HG02970 (cell line): Measurements from ENCODE around the gene ATP6V1F.

Experiments used
- ATAC-seq: cut with Tn5 transposase; IDR thresholded peaks from one replicate; pipeline ENCODE4 v1.9.1; 2021; ENCODE audit warnings: mild to moderate bottlenecking, moderate library complexity, moderate number of reproducible peaks; ENCODE audit not compliant: unreplicated experiment, low FRiP score

Gene ATP6V1F

DNA sequence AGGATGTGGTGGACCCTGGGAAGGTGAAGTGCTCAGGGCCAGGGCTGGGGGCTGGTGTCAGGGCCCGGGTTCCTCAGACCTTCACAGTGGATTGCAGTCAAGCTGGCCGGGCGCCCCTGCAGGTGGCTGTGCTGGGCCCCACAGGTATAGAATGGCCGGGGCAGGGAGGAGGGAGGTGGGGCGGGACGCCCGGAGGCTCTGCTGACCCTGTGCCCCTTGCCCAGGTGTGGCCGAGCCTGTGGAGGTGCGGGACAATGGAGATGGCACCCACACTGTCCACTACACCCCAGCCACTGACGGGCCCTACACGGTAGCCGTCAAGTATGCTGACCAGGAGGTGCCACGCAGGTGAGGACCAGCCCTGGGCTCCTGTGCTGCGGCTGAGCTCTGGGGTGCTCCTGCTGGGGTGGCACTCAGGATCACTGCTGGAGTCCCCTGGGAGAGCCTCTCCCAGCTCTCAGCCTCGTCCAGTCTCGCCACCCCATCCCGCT, 14.9 kb upstream of the ATP6V1F start:
- no peak for ATAC-seq

DNA sequence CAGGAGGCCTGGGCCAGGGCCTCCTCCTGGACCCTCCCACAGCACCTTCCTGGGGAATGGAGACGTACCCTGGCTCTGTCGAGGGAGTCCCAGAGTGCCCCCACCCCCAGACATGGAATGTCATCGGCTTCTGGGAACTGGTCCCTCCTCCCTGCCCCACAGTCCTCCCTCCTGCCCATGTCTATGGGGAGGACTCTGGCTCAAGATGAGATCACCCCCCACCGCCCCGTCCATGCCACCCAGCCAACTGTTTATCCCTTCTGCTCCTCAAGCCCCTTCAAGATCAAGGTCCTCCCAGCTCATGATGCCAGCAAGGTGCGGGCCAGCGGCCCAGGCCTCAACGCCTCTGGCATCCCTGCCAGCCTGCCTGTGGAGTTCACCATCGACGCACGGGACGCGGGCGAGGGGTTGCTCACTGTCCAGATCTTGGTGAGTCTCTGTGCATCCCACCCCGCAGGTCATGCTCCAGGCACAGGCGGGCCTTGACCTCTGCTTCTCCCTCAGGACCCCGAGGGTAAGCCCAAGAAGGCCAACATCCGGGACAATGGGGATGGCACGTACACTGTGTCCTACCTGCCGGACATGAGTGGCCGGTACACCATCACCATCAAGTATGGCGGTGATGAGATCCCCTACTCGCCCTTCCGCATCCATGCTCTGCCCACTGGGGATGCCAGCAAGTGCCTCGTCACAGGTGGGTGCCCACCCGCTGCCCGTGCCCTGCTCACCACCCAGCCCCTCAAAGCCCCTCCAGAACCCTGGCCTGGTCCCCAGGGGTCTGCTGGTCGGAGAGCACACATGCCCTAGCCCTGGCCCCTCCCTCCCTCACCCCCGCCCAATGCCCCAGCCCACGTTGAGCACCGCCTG, 14.1 kb upstream of the ATP6V1F start:
- no peak for ATAC-seq

- no peak for ATAC-seq
These were observed 13.5 kb upstream of the ATP6V1F start for GRCh38 chr7:128849156-128849515.

DNA sequence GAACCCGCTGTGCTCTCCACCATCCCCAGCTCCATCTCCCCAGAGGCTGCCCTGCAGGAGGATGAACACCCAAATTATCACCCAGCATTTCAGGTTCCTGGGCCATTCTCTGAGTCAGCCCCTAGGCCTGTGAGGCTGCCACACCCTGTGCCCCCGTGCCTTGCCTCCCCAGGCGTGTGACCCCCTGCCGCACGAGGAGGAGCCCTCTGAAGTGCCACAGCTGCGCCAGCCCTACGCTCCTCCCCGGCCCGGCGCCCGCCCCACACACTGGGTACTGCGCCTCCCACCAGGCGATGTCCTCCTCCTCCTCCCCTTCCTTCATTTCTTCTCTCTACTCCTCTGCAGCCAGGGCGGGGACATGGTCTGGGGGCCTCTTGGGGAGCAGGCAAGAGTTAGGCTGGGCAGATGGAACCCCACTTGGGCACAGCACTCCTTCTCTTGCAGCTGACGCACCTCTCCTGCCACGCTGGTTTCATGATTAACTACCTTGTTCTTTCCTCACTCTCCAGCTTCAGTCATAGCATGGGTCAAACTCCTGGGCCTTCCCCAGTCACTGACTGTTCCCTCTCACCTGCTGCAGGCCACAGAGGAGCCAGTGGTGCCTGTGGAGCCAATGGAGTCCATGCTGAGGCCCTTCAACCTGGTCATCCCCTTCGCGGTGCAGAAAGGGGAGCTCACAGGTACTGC, 12.7 kb upstream of the ATP6V1F start:
- no peak for ATAC-seq

DNA sequence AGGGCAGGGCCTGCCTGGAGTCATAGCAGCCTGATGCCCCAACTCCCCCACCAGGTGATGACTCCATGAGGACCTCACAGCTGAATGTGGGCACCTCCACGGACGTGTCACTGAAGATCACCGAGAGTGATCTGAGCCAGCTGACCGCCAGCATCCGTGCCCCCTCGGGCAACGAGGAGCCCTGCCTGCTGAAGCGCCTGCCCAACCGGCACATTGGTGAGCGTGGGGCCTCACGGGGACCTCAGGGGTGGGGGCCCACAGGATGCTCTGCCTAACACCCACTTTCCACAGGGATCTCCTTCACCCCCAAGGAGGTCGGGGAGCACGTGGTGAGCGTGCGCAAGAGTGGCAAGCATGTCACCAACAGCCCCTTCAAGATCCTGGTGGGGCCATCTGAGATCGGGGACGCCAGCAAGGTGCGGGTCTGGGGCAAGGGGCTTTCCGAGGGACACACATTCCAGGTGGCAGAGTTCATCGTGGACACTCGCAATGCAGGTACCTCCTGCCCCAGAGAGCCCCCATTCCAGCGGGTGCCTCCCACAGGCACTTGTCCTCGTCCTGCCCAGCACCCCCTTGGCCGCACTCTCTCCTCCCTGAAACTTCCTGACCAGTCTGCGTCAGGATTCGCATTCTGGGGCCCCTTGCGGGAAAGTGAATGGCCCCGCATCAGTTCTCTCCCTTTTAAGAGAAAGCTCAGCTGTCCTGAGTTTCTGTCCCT, 10.0 kb upstream of the ATP6V1F start:
- ATAC-seq = no peak

DNA sequence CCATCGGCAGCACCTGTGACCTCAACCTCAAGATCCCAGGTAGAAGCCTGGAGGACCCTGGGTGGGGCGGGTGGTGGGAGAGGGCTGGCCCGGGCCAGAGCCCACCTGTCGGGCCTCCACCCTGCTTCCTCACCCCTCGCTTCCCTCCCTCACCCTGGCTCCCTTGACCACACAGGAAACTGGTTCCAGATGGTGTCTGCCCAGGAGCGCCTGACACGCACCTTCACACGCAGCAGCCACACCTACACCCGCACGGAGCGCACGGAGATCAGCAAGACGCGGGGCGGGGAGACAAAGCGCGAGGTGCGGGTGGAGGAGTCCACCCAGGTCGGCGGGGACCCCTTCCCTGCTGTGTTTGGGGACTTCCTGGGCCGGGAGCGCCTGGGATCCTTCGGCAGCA, 8.9 kb upstream of the ATP6V1F start:
- ATAC-seq = no peak

- ATAC-seq = no peak
These were observed 8.3 kb upstream of the ATP6V1F start for GRCh38 chr7:128854396-128854795.

GRCh38 chr7:128855559-128855958, 7.1 kb upstream of the ATP6V1F start:
- ATAC-seq = no peak

DNA sequence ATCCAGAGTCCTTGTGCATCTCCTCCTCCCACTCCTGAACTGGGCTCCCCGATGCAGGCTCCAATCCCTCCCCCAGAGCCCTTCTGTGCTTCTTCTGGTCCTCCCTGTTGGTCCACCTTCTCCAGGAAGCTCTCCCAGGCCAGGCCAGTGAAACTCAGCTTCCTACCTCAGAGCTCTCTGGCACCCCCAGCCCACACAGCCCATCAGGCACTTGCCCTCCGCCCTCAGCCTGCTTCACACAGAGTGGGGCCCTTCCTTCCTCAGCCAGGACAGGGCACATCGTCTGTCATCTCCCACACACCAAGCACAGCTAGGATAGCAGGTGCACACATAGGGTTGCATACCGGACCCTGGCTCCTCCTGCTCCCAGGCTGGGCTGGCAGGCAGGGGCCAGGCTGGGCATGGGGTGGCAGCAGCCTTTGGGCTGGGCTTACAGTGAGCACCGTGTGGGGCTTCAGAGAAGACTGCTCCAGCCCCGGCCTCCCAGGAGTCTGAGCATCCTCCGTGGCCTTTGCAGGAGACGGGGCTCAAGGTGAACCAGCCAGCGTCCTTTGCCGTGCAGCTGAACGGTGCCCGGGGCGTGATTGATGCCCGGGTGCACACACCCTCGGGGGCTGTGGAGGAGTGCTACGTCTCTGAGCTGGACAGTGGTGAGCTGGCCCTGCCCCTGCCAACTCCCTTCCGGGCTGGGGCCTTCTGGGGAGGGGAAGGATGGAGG, 6.5 kb upstream of the ATP6V1F start:
- no peak for ATAC-seq

DNA sequence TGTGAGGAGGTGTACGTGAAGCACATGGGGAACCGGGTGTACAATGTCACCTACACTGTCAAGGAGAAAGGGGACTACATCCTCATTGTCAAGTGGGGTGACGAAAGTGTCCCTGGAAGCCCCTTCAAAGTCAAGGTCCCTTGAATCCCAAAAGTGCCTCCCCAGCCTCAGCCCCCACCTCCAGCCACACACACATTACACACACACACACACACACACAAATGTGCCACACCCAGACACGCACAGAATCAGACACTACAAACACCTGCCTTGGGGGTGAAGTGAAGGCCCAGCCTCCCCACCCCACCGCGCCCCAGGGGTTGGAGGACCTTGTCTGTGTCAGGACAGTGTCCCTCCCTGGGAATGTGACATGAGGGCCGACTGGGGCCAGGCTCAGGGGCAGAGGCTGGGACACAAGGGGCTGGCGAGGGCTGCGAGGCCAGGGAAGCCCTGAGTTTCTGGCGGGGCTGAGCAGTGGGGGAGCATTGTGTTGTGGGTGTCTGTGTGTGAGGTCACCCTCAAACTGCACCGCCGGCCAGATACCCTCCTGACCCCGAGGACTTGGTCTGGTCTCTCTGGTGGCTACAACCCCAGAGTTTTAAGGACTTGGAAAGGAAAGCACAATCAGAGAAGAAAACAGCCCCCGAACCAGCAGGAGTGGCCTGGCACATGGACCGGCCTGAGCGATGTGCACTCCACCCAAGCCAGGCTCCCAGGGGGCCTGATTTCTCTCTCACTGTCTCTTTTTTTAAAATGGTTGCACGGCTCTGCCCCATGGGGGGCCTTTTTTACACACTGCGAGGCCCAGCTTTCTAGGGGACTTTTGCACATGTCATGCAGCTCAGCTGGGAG, 4.0 kb upstream of the ATP6V1F start:
- ATAC-seq = no peak

DNA sequence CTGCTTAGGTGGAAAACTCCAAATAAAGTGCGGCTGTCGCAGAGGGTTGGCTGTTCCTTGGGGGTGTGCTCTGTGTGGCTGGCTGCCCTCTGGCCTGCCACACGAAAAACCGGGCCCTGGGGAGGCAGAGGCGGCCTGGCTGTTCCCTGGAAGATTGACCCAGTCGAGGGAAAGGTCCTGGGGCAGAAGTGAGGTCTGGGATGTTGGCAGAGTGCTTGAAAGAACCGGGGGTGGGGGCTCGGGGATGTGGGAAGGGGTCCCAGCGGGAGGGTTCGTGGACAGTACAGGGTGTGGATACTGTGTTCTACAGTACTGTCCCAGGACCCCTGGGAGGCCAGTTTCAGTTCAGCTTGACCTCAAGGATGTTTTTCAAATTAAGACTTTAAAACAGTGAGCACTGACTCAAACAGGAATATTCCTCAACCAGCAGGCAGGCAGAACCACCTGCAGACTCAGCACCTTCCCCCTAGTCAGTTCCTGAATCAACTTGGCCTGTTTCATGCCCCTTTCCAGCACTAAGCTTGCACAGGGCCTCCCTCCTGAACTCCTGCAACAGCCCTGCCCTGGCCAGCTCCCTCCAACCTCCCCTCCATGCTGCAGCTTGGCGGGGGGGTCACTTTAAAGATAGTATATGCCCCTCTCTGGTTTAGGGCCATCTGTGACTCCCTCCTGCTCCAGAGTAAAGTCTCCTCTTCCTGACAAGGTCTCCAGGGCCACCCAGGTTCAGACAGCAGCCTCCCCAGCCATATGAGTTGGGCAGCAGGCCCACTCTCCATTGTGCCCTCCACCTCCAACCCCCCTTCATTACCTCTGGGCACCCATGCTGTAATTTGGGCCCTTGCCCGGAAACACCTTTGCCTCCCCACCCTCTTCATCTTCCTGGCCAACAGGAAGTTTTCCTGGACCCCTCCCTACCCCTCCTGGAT, 3.2 kb upstream of the ATP6V1F start:
- no peak for ATAC-seq

DNA sequence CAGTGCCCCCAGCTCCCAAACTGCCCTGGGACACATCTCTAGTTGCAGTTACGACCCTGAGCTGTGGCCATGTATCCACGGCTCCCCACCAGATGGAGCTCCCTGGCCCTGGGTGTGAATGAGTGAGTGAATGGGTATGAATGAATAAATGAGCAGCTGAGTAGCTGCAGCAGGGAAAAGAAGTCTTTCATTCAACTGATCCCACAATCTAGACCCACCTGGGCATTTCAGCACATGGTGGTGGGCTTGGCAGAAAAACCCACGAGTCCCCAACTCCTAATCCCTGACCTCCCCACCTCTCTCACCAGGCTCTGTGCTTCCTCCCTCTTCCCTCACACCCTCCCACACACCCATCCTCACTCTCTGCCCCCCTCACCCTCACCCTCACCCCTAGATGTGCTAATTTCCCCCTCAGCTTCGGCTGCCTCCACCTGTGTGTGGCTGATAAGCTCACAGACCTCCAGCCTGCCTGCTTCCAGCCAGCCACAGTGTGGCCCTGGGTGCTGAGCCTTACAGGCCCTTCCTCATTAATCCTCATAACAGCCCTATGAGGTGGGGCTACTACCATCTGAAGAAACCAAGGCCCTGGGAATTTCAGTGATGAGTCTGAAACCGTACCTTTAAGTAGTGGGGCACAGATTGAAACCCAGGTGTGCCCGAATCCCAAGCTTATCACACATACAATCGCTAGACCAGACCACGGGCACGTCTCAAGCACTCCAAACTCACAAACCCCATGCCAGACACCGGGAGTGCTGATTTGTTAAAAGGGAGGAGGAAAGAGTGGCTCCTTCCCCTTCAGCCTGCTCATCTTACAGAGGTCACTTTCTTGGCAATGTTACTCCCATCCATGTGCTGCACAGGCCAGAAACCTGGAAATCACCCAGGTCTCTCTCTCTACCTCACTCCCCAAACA, 2.2 kb upstream of the ATP6V1F start:
- ATAC-seq = no peak

DNA sequence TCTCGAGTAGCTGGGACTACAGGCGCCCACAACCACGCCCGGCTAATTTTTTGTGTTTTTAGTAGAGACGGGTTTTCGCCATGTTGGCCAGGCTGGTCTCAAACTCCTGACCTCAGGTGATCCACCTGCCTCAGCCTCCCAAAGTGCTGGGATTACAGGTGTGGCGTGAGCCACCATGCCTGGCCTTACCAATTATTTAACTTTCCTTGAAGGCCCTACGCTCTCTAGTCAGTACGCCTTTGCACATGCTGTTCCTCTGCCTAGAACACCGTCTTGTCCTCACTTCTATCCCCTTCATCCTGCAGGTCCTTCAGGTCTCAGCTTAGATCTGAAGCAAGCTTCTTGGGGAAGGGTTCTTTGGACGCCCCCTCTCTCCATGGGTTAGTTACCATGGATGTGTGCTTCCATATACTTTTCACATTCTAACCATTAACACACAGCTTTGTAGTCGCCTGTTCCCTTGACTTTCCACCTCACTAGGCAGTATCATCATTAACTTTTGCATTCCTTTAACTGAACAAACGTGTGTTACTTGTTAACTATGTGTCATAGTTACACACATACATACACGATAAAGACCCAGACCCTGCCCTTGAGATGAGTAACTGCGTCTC, 592 bp upstream of the ATP6V1F start:
- peak; percentile 4 for ATAC-seq

DNA sequence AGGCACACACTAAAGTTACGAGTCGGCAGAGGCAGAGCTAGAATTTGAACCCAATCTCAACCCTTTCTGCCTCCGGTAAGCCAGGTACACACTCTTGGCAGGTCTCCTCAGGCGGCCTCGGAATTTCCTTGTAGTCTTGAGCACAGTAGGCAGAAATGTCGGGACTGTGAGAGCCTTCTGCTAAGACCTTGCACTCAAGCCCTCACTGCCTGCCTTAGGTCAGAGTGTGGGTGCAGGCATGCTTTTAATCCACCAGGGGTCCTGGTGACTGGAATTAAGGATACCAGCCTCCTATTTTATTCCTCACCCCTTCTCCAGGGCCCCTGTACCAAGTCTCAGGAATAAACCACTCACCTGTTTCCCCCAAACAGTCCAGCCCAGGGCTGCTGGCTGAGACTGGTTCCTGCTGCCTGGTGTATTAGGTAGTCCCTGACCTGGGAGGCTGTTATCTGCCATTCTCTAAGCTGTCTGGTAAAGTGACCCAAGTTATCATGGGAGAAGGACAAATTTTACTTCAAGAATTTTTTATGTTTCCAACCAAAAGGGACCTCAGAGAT, 855 bp downstream of the ATP6V1F start:
- ATAC-seq = peak; percentile 4

GRCh38 chr7:128865303-128865702, 2.6 kb downstream of the ATP6V1F start:
- no peak for ATAC-seq

GRCh38 chr7:128865996-128866877, 3.6 kb downstream of the ATP6V1F start:
- ATAC-seq = no peak
